ENCODE results near the gene SH3BP2. TPM values are rescaled to one million over a fixed set of nuclear protein-coding genes. Genes with fewer than 3 reads are reported as not detected.
"Not testable (repeated sequence)": the region's sequence is repeated elsewhere in the genome, so short reads cannot be mapped to it uniquely, and the experiment has no call there.

The SH3BP2 gene
- polyA plus RNA-seq, 6 donors from 2014 or later: 14.3 to 91.1 (median 28.7) TPM

DNA sequence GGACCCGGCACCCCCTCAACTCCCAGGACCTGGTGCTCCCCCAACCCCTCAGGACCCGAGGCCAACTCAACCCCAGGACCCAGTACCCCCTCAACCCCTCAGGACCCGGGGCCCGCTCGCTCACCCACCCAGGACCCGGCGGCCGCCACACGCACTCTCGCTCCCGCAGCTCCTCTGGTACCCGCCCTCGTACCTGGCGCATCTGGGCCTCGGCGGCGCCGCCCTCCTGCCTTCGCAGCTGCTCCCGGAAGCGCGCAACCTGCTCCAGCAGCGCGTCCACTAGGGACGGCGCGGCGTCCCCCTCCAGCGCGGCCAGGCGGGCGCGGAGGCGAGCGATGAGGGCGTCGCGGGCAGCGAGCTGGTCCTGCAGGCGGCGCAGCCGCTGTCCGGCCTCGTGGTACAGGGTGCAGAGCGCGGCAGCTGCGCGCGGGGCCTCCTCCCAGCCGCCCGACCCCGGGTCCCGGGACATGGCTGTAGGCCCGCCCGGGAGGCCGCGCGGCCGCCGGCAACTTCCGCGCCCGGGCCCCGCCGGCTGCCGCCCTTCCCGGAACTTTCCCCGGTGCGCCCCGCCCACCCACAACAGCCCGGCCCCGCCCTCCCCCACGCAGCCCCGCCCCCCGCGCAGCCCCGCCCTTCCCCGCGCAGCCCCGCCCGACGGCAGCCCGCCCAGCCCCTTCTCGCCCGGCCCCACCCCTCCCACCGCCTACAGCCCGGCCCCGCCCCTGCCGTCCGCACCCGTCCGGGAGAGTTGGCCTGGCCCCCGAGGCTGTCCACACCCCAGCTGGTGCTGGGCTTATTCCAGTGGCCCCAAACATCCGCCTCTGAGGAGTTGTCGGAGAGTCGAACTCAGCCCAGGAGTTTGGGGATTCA is 36.8 kb upstream of the SH3BP2 start, which contains the start of gene TNIP2:
TNIP2 (minus strand) TSS at position 516 of the 870 bp plus-strand sequence; CDS start at position 469, 47 bp downstream.
- Mint-ChIP-seq H3K4me1 (peaks cover 14 to 33% (median 27%) of the 10 kb centered on the region in 3 donors), H3K27me3 (no peaks in the 10 kb centered on the region), H3K27ac (peak within 1 kb of the TSS; percentile 82 to 97 (median 86)), H3K36me3 (no peaks in the 10 kb centered on the region), H3K4me3 (peak within 1 kb of the TSS; percentile 76 to 93 (median 85)), H3K9me3 (no peaks in the 10 kb centered on the region)
- ATAC-seq (ENCODE audit: low read depth in 2 of 2) (peak; percentile 79 to 84), DNase-seq (peak; percentile 80)

DNA sequence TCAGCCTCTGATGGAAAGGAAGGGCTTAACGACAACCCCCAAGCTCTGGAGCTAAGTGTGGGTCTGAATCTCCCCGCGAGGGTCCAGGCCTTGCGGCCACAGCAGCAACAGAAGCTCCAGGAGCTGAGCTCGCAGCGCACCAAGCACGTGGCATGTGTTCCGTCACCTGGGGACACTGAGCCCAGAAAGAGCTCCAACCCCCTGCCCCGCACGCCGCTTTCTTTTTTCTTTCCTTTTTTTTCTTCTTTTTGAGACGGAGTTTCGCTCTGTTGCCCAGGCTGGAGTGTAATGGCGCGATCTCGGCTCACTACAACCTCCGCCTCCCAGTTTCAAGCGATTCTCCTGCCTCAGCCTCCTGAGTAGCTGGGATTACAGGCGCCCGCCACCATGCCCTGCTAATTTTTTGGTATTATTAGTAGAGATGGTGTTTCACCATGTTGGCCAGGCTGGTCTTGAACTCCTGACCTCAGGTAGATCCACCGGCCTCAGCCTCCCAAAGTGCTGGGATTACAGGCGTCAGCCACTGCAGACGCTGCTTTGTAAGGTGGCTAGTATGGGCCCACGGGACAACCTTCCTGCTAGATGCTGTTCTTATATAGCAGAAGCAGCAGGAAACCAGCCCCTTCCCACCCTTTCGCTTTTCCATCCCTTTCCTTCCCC is 36.1 kb upstream of the SH3BP2 start:
- DNase-seq: no peak
- no peak for ATAC-seq (ENCODE audit: low read depth in 2 of 2)
- Mint-ChIP-seq H3K9me3 (no peaks in the 10 kb centered on the region), H3K27ac (peak overlapping the region; percentile 64 to 97 (median 85)), H3K4me3 (peak overlapping the region; percentile 76 to 90 (median 82)), H3K4me1 (peaks cover 20 to 38% (median 31%) of the 10 kb centered on the region in 3 donors), H3K36me3 (no peaks in the 10 kb centered on the region), H3K27me3 (no peaks in the 10 kb centered on the region)

DNA sequence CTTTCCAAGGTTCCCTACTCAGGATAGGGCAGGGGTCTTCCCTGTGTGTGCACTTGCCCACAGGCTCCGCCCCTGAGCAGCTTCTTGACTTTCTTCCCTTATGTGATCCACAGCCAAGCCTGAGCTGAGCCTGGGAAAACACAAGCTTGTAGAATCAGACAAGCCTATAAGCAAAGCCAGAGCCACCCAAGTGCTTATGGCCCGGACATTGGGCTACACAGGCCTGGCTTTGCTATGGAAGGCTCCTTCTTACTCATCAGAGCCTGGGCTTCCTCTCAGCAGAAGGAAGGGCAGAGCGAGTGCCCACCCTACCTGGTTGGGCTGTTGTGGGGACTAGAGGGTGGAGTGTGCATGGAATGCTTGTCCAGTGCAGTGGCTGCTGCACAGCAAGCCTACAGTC is 35.5 kb upstream of the SH3BP2 start:
- no peak for DNase-seq
- Mint-ChIP-seq H3K4me1 (peaks cover 22 to 38% (median 37%) of the 10 kb centered on the region in 3 donors), H3K27me3 (no peaks in the 10 kb centered on the region), H3K36me3 (no peaks in the 10 kb centered on the region), H3K27ac (peak overlapping the region in 5 of 6 donors; percentile 12 to 97 (median 86)), H3K4me3 (peak overlapping the region; percentile 74 to 90 (median 82)), H3K9me3 (no peaks in the 10 kb centered on the region)
- no peak for ATAC-seq (ENCODE audit: low read depth in 2 of 2)

DNA sequence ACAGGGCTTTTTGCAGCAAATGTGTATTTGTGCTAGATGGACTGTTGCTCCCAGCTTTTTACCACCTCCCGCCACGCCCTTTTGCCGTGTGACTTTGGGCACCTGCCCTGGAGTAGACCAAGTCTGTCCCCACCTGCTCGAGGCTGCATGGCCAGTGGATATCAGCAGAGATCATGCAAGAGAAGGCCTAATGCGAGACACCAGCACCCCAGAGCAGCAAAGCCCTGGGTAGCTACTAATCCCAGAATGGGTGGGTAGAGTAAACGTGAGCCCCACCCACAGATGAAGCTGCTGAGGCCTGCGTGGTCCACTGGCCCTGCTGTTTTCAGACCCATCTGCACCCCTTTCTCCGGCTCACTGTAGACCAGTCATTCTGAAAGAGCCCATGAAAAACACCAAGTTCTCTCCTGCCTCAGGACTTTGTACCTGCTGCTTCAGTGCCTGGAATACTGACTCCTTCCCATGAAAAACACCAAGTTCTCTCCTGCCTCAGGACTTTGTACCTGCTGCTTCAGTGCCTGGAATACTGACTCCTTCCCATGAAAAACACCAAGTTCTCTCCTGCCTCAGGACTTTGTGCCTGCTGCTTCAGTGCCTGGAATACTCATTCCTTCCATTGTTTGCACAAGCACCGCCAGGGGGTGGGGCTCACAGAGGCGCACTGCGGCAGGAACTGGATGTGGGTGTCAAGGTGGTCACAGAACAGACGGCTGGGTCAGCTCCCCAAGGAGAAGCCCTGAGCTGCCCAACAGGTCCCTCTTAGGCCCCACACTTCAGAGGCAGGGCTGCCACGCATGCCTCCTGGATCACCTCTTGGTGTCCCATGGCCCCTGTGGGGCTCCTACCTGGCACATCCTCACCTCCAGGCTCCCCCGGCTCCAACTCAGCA is 31.6 kb upstream of the SH3BP2 start:
- Mint-ChIP-seq H3K27ac (peak overlapping the region in 1 of 6 donors; percentile 56), H3K9me3 (no peaks in the 10 kb centered on the region), H3K4me3 (peak overlapping the region in 3 of 8 donors; percentile 8 to 68 (median 10)), H3K27me3 (no peaks in the 10 kb centered on the region), H3K36me3 (no peaks in the 10 kb centered on the region), H3K4me1 (peaks cover 14 to 37% (median 22%) of the 10 kb centered on the region in 3 donors)
- ATAC-seq (ENCODE audit: low read depth in 2 of 2): no peak
- no peak for DNase-seq

DNA sequence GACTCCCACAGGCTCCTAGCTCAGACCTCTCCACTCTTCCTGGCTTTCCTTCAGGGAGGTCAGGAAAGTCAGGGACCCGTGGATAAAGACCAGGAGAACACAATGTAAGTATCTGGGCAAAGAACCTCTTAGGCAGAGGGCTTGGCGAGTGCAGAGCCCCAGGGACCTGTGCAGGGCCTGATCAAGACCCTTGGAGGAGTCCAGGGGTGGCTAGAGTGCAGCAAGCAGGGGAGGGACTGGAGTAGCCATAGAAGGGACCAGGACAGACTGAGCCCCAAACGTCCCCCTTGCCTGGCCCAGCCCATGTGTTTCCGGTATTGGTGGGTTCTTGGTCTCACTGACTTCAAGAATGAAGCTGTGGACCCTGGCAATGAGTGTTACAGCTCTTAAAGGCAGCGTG is 30.8 kb upstream of the SH3BP2 start:
- H3K27ac Mint-ChIP-seq: peak overlapping the region in 1 of 6 donors; percentile 57
- no peaks in the 10 kb centered on the region for H3K36me3 Mint-ChIP-seq
- peak overlapping the region in 2 of 8 donors; percentile 20 to 51 for H3K4me3 Mint-ChIP-seq
- DNase-seq (no peak), ATAC-seq (ENCODE audit: low read depth in 2 of 2) (no peak)
- H3K9me3 Mint-ChIP-seq: no peaks in the 10 kb centered on the region
- H3K27me3 Mint-ChIP-seq: no peaks in the 10 kb centered on the region
- peaks cover 21 to 34% (median 22%) of the 10 kb centered on the region in 3 donors for H3K4me1 Mint-ChIP-seq

DNA sequence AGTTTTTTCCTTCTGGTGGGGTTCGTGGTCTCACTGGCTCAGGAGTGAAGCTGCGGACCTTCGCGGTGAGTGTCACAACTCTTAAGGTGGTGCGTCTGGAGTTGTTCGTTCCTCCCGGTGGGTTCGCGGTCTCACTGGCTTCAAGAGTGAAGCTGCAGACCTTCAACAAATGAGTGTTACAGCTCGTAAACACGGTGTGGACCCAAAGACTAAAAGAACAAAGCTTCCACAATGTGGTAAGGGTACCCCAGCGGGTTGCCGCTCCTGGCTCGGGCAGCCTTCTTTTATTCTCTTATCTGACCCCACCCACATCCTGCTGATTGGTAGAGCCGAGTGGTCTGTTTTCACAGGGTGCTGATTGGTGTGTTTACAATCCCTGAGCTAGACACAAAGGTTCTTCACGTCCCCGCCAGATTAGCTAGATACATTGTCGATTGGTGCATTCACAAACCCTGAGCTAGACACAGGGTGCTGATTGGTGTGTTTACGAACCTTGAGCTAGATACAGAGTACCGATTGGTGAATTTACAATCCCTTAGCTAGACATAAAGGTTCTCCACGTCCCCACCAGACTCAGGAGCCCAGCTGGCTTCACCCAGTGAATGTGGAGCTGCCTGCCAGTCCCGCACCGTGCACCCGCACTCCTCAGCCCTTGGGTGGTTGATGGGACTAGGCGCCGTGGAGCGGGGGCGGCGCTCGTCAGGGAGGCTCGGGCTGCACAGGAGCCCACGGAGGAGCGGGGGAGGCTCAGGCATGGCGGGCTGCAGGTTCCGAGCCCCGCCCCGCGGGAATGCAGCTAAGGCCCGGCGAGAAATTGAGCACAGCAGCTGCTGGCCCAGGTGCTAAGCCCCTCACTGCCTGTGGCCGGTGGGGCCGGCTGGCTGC is 30.2 kb upstream of the SH3BP2 start:
- not testable (repeated sequence) for H3K27me3 Mint-ChIP-seq; H3K36me3 Mint-ChIP-seq; ATAC-seq (ENCODE audit: low read depth in 2 of 2); H3K9me3 Mint-ChIP-seq; DNase-seq; H3K27ac Mint-ChIP-seq
- Mint-ChIP-seq H3K4me3 (peak overlapping the region in 6 of 8 donors; percentile 5 to 74 (median 46)), H3K4me1 (peaks cover 21 to 29% (median 22%) of the 10 kb centered on the region in 3 donors)

DNA sequence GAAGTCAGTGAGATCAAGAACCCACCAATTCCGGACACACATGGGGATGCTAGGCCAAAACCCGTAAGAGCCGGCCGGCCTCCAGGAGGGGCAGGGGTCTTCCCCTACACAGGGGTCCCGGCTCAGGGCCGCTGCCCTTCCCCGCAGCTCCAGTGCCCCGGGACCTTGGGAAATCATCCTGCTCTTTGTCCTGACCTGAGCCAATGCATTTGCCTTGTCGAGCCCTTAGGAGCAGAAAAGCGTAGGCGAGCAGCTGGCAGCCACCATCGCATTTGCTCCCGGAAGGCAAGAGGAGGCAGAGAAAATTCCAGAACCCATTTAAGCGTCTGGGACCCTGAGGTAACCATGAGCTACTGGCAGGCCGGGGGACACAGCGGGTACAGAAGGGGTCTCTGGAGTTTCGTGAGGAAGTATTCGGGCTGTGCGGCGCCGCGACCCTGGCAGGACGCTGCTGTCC is 29.3 kb upstream of the SH3BP2 start:
- peak overlapping the region in 1 of 6 donors; percentile 50 for H3K27ac Mint-ChIP-seq
- H3K9me3 Mint-ChIP-seq: no peaks in the 10 kb centered on the region
- peaks cover 21 to 29% (median 22%) of the 10 kb centered on the region in 3 donors for H3K4me1 Mint-ChIP-seq
- peak overlapping the region; percentile 63 to 89 (median 74) for H3K4me3 Mint-ChIP-seq
- ATAC-seq (ENCODE audit: low read depth in 2 of 2): no peak
- H3K36me3 Mint-ChIP-seq: no peaks in the 10 kb centered on the region
- no peaks in the 10 kb centered on the region for H3K27me3 Mint-ChIP-seq
- no peak for DNase-seq

DNA sequence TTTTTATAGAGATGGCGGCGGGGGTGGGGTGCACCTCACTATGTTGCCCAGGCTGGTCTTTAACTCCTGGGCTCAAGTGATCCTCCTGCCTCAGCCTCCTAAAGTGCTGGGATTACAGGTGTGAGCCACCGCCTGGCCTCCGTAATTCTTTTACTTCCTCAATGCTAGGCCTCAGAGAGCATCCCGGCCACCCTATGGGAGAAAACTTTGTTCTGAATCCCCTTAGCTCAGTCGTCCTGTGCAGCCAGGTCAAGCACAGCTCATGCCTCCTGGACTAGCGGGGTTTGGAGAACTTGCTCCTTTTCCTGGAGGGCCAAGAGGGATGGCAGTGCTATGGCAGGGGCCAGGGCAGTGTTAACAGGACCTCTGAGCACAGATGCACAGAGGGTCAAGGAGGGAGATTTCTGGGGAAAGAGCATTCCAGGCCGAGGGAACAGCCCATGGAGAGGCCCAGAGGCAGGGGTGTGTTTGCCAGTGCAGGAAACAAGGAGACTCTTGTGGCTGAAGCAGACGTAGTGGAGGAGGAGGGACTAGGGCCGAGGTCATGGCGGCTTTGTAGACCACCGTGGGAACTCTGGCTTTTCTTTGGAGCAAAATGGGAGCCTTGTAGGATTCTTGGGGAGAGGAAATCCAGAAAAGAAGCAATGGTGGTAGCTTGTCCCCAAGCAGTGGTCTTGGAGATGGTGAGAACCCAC is 26.9 kb upstream of the SH3BP2 start:
- DNase-seq: no peak
- ATAC-seq (ENCODE audit: low read depth in 2 of 2): no peak
- H3K4me3 Mint-ChIP-seq: peak overlapping the region in 2 of 8 donors; percentile 18 to 47
- H3K36me3 Mint-ChIP-seq: no peaks in the 10 kb centered on the region
- H3K27ac Mint-ChIP-seq: peak overlapping the region in 2 of 6 donors; percentile 27 to 42
- no peaks in the 10 kb centered on the region for H3K27me3 Mint-ChIP-seq
- peaks cover 22 to 44% (median 23%) of the 10 kb centered on the region in 3 donors for H3K4me1 Mint-ChIP-seq
- peaks cover 0 to 13% (median 0%) of the 10 kb centered on the region in 7 donors for H3K9me3 Mint-ChIP-seq

DNA sequence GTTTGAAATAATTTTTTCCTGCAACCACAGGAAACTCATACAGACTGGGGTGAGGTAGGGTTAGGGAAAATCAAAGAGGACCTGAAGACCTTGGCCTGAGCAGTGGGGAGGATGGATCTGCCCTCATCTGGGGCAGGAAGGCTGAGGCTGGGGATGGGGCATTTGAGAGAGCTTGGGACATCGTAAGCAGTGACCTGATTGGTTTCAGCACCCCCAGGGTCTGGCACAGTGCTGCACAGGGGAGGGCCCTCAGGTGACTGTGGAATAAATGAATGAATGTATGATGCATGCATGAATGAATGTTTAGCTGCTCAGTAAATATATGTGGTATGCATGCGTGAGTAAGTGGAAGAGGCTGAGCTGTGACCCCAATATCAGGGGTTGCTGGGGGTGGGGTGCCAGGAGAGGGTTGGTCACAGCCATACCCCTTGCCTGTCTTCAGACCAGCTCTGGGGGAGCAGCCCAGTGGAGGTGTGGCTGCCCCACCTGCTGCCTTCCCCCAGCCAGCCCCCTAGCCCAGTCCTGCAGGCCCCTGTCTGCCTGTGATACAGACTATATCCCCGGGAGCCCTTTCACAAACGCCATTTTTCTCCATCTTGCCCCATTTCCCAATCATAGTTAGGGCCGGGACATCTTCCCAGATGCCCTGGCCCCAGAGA is 25.7 kb upstream of the SH3BP2 start:
- peaks cover 17 to 49% (median 18%) of the 10 kb centered on the region in 3 donors for H3K4me1 Mint-ChIP-seq
- DNase-seq (no peak), ATAC-seq (ENCODE audit: low read depth in 2 of 2) (no peak)
- H3K27me3 Mint-ChIP-seq: no peaks in the 10 kb centered on the region
- no peaks in the 10 kb centered on the region for H3K36me3 Mint-ChIP-seq
- peaks cover 0 to 13% (median 0%) of the 10 kb centered on the region in 7 donors for H3K9me3 Mint-ChIP-seq
- H3K4me3 Mint-ChIP-seq: no peak overlapping the region
- no peak overlapping the region for H3K27ac Mint-ChIP-seq

DNA sequence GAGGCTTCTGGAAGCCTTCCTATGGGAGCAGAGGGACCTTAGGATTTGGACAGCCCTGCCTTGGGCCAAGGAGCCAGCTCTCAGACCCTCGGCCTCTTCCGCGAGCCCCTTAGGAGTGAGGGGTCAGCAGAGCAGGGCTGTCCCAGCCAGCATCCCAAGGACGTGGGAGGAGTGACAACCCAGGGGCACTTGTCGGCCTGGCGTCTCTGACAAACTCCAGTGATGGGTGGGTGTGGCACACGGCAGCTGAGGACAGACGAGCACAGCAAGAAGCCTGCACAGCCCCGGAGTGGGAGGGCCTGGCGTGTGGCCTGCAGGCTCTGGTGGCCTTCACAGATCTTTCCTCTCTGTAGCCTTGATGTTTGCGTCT is 25.2 kb upstream of the SH3BP2 start:
- H3K4me3 Mint-ChIP-seq: no peak overlapping the region
- peak overlapping the region in 1 of 6 donors; percentile 67 for H3K27ac Mint-ChIP-seq
- DNase-seq: no peak
- ATAC-seq (ENCODE audit: low read depth in 2 of 2): no peak
- H3K9me3 Mint-ChIP-seq: peaks cover 0 to 13% (median 0%) of the 10 kb centered on the region in 7 donors
- peaks cover 14 to 50% (median 18%) of the 10 kb centered on the region in 3 donors for H3K4me1 Mint-ChIP-seq
- no peaks in the 10 kb centered on the region for H3K27me3 Mint-ChIP-seq
- no peaks in the 10 kb centered on the region for H3K36me3 Mint-ChIP-seq

DNA sequence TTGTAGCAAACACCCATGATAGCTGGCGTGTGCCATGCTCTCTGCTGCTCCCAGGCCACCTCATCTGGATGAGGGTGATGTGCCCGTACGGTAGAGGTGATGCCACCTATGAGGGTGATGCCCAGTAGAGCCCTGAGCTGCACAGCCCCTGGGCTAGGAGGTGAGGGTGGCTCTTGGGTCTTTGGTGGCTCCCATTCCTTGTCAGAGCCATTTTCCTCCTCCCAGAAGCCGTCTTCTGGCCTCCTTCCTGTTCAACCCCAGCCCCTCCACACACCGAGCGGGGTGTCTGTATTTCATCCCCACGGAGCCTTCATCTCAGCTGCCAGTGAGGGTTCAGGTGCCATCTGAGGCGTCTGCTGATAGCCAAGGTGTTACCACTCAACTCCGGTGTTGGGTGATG is 24.8 kb upstream of the SH3BP2 start:
- ATAC-seq (ENCODE audit: low read depth in 2 of 2) (no peak), DNase-seq (no peak)
- no peak overlapping the region for H3K4me3 Mint-ChIP-seq
- peak overlapping the region in 1 of 6 donors; percentile 67 for H3K27ac Mint-ChIP-seq
- no peaks in the 10 kb centered on the region for H3K36me3 Mint-ChIP-seq
- H3K9me3 Mint-ChIP-seq: peaks cover 0 to 13% (median 0%) of the 10 kb centered on the region in 7 donors
- peaks cover 14 to 50% (median 18%) of the 10 kb centered on the region in 3 donors for H3K4me1 Mint-ChIP-seq
- no peaks in the 10 kb centered on the region for H3K27me3 Mint-ChIP-seq
